LNCaP clone FGC (cell line): ENCODE data around the gene INPP5D.
"Not testable (repeated sequence)": the region's sequence is repeated elsewhere in the genome, so short reads cannot be mapped to it uniquely, and the experiment has no call there.

ENCODE experiments used
- DNase-seq: peaks from one replicate; pipeline ENCODE4 v3.0.0-alpha.2; 2011; ENCODE audit warnings: low read depth
- H3K4me3 ChIP-seq: 2 replicates; pipeline ENCODE4 v1.5.1; 2011; ENCODE audit warnings: mild to moderate bottlenecking, low read depth, low read length, control low read depth
- TF ChIP-seq, protein P1 (sequence below): IDR thresholded peaks from 2 replicates; pipeline ENCODE4 v1.5.1; 2012; ENCODE audit warnings: mild to moderate bottlenecking; ENCODE audit not compliant: control insufficient read depth, insufficient read depth; ENCODE audit errors: extremely low read depth

INPP5D gene

DNA sequence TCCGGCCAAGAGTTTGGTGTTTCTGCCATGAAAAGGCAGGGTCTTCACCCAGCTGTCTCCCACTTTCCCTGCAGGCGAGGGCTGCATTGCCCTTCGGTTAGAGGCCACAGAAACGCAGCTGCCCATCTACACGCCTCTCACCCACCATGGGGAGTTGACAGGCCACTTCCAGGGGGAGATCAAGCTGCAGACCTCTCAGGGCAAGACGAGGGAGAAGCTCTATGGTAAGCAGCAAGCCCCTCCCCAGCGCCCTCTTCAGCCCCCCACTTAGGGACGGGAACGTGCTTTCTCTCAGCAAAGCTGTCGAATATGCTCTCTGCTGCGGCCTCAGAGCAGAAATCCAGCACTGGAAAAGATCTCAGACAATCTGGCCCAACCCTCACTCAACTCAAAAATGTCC lies 133.6 kb downstream of the INPP5D start:
- TF ChIP-seq, protein P1, sequence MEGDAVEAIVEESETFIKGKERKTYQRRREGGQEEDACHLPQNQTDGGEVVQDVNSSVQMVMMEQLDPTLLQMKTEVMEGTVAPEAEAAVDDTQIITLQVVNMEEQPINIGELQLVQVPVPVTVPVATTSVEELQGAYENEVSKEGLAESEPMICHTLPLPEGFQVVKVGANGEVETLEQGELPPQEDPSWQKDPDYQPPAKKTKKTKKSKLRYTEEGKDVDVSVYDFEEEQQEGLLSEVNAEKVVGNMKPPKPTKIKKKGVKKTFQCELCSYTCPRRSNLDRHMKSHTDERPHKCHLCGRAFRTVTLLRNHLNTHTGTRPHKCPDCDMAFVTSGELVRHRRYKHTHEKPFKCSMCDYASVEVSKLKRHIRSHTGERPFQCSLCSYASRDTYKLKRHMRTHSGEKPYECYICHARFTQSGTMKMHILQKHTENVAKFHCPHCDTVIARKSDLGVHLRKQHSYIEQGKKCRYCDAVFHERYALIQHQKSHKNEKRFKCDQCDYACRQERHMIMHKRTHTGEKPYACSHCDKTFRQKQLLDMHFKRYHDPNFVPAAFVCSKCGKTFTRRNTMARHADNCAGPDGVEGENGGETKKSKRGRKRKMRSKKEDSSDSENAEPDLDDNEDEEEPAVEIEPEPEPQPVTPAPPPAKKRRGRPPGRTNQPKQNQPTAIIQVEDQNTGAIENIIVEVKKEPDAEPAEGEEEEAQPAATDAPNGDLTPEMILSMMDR = no peak
- H3K4me3 ChIP-seq = no peak overlapping the region
- no peak for DNase-seq

- no peak for DNase-seq
- H3K4me3 ChIP-seq = no peak overlapping the region
- TF ChIP-seq, protein P1 = no peak
These were observed 134.9 kb downstream of the INPP5D start for GRCh38 chr2:233195027-233195426.

DNA sequence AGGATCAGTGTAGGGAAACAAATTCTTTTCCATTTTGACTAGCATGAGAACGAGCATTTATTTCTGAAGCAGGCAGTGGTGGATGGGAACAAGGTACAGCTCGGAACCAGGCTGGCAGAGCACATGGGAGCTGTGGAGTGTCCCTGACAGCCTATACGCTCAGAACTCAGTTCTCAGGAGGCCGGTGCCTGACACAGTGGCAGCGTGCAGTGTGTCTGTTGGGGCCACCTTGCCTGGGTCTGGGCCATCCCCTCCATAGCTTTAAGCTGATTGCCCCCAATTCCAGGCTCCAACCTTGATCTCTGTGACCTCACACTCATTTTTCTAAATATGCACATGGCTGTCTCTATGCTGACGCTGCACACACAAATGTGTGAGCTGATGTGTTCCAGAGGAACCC lies 136.9 kb downstream of the INPP5D start:
- H3K4me3 ChIP-seq = no peak overlapping the region
- TF ChIP-seq, protein P1 = no peak
- DNase-seq = no peak

DNA sequence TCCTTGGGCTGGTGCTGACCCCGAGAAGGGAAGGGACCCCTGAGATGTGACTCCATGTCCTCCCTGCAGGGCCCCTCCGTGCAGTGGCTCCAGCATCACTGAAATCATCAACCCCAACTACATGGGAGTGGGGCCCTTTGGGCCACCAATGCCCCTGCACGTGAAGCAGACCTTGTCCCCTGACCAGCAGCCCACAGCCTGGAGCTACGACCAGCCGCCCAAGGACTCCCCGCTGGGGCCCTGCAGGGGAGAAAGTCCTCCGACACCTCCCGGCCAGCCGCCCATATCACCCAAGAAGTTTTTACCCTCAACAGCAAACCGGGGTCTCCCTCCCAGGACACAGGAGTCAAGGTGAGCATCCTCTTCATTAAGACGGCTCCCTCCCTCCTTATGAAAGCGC lies 137.9 kb downstream of the INPP5D start:
- DNase-seq = no peak
- H3K4me3 ChIP-seq = no peak overlapping the region
- TF ChIP-seq, protein P1 = no peak

DNA sequence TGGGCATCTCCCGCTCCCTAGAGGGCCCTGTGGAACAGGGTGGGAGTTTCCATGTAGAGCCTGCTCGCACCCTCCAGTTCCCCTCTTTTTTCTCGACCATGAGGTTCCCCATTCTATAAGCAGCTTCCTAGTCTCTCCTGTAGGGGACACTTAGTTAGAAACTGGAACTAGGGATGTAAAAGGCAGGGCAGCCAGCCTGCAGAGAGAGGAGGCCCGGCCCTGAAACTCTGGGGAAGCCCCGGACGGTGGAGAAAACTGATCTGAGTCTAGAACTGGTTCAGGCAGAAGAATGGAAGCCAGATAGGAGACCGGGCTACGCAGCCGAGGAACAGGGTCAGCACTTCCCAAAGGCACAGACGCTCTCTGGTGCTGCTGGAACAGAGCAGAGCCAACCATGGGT lies 139.7 kb downstream of the INPP5D start:
- TF ChIP-seq, protein P1 = no peak
- no peak for DNase-seq
- H3K4me3 ChIP-seq = no peak overlapping the region

GRCh38 chr2:233200790-233201189 lies 140.6 kb downstream of the INPP5D start:
- H3K4me3 ChIP-seq, DNase-seq: not testable (repeated sequence)

GRCh38 chr2:233201258-233202013 lies 141.3 kb downstream of the INPP5D start:
- DNase-seq = no peak
- H3K4me3 ChIP-seq = no peak overlapping the region
- TF ChIP-seq, protein P1 = no peak
